WTC11 (cell line): ENCODE results near the gene RWDD4.

Experiments used
- CTCF ChIP-seq: fragments of 200-600 bp; IDR thresholded peaks from 2 replicates; pipeline ENCODE4 v1.8.0; 2022; ENCODE audit warnings: antibody characterized with exemption
- GABPB1 ChIP-seq: sonication (generic); formaldehyde crosslinking; IDR thresholded peaks from 2 replicates; pipeline ENCODE4 v1.8.1; 2023; ENCODE audit warnings: mild to moderate bottlenecking, missing genetic modification reagents
- MLX ChIP-seq: sonication (generic); formaldehyde crosslinking; IDR thresholded peaks from 2 replicates; pipeline ENCODE4 v1.8.1; 2023; ENCODE audit warnings: mild to moderate bottlenecking, missing genetic modification reagents, moderate library complexity
- SMAD3 ChIP-seq: sonication (generic); formaldehyde crosslinking; IDR thresholded peaks from 2 replicates; pipeline ENCODE4 v1.8.0; 2022; ENCODE audit warnings: missing genetic modification reagents, mild to moderate bottlenecking, borderline replicate concordance
- ZNF219 ChIP-seq: sonication (generic); formaldehyde crosslinking; IDR thresholded peaks from 2 replicates; pipeline ENCODE4 v1.8.0; 2023; ENCODE audit warnings: missing genetic modification reagents, mild to moderate bottlenecking, borderline replicate concordance
- ZNF317 ChIP-seq: sonication (generic); formaldehyde crosslinking; IDR thresholded peaks from 2 replicates; pipeline ENCODE4 v1.8.1; 2023; ENCODE audit warnings: low read depth, mild to moderate bottlenecking, moderate library complexity, missing genetic modification reagents, borderline replicate concordance
- TF ChIP-seq, protein P1 (sequence below): sonication (generic); formaldehyde crosslinking; IDR thresholded peaks from 2 replicates; pipeline ENCODE4 v1.8.0; 2022; ENCODE audit warnings: mild to moderate bottlenecking, missing genetic modification reagents
- TF ChIP-seq, protein P2 (sequence below): sonication (generic); formaldehyde crosslinking; IDR thresholded peaks from 2 replicates; pipeline ENCODE4 v1.8.1; 2022; ENCODE audit warnings: low read depth, missing genetic modification reagents, borderline replicate concordance
- TF ChIP-seq, protein P3 (sequence below): sonication (generic); formaldehyde crosslinking; IDR thresholded peaks from 2 replicates; pipeline ENCODE4 v1.8.1; 2022; ENCODE audit warnings: low read depth, mild to moderate bottlenecking, moderate library complexity, missing genetic modification reagents, borderline replicate concordance

DNA sequence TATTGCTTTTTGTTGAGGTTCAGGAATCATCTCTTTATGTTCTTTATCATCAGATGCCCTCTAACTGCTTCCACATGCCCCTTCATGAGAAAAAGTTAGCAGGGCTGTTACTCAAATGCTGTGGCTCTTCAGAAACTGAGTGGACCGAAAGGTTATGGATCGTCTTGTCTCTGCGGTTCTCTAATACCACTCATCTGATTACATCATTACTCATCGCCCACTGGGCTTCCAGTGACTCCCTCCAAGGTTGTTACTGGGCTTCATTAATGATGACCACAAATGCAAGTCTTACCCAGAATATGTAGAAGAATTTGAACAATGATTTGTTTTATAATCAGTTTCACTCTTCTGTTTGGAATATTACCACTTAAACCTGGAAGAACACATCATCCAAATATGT is 67.7 kb downstream of the RWDD4 start:
- TF ChIP-seq CTCF (no peak), ZNF219 (no peak), ZNF317 (CRISPR knock-in tag) (no peak), MLX (CRISPR knock-in tag) (no peak), GABPB1 (no peak), SMAD3 (CRISPR knock-in tag) (no peak)
- TF ChIP-seq, protein P1, sequence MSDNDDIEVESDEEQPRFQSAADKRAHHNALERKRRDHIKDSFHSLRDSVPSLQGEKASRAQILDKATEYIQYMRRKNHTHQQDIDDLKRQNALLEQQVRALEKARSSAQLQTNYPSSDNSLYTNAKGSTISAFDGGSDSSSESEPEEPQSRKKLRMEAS (CRISPR knock-in tag), result no peak
- TF ChIP-seq, protein P2, sequence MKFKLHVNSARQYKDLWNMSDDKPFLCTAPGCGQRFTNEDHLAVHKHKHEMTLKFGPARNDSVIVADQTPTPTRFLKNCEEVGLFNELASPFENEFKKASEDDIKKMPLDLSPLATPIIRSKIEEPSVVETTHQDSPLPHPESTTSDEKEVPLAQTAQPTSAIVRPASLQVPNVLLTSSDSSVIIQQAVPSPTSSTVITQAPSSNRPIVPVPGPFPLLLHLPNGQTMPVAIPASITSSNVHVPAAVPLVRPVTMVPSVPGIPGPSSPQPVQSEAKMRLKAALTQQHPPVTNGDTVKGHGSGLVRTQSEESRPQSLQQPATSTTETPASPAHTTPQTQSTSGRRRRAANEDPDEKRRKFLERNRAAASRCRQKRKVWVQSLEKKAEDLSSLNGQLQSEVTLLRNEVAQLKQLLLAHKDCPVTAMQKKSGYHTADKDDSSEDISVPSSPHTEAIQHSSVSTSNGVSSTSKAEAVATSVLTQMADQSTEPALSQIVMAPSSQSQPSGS, result no peak
- TF ChIP-seq, protein P3, sequence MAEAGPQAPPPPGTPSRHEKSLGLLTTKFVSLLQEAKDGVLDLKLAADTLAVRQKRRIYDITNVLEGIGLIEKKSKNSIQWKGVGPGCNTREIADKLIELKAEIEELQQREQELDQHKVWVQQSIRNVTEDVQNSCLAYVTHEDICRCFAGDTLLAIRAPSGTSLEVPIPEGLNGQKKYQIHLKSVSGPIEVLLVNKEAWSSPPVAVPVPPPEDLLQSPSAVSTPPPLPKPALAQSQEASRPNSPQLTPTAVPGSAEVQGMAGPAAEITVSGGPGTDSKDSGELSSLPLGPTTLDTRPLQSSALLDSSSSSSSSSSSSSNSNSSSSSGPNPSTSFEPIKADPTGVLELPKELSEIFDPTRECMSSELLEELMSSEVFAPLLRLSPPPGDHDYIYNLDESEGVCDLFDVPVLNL (CRISPR knock-in tag), result no peak
